IMR-90 (cell line): ENCODE results near the gene TEX2. TPM values are rescaled to one million over a fixed set of nuclear protein-coding genes. Genes with fewer than 3 reads are reported as not detected.

Experiments
- ATAC-seq: fragments of 200-7000 bp; cut with Tn5 transposase; 2 replicates; pipeline ENCODE4 v1.9.1; 2020; ENCODE audit warnings: low read depth, mild to moderate bottlenecking, moderate library complexity
- BruUV-seq: library from RNA; stranded (reverse); fragments of 400-500 nt; replicated peaks from 2 replicates; lab custom pipeline; 2021; lab: Mats Ljungman, UMichigan
- CTCF ChIA-PET: fragments of 300-600 bp; formaldehyde crosslinking; extraction: SDS; loops from one replicate; lab custom pipeline; 2021; ENCODE audit warnings: antibody characterized with exemption; lab: Yijun Ruan, JAX
- POLR2A ChIA-PET: fragments of 300-600 bp; sonication (Branson Sonifier 250); formaldehyde crosslinking; loops from one replicate; lab custom pipeline; 2022; ENCODE audit warnings: antibody characterized with exemption; ENCODE audit not compliant: unreplicated experiment; lab: Charles Lee
- DNase-seq: peaks from one replicate; pipeline ENCODE4 v3.0.0; 2013
- H2AFZ ChIP-seq: replicated peaks from 2 replicates; pipeline ENCODE3; 2013; ENCODE audit warnings: low read length, mild to moderate bottlenecking; ENCODE audit not compliant: poor library complexity
- H2AK5ac ChIP-seq: 2 replicates; pipeline ENCODE4 v1.6.1; 2013; ENCODE audit warnings: low read depth, low read length, inconsistent platforms
- H2AK9ac ChIP-seq: replicated peaks from 2 replicates; pipeline ENCODE3; 2013; ENCODE audit warnings: mild to moderate bottlenecking, low read depth, low read length, moderate library complexity; ENCODE audit not compliant: poor library complexity
- H2BK120ac ChIP-seq: 2 replicates; pipeline ENCODE4 v1.6.1; 2013; ENCODE audit warnings: low read depth, low read length, inconsistent platforms
- H2BK15ac ChIP-seq: 3 replicates; pipeline ENCODE4 v1.6.1; 2013; ENCODE audit warnings: low read depth, low read length, inconsistent platforms
- H2BK20ac ChIP-seq: 2 replicates; pipeline ENCODE4 v1.6.1; 2013; ENCODE audit warnings: low read depth, mild to moderate bottlenecking, inconsistent platforms, low read length, moderate library complexity
- H2BK5ac ChIP-seq: 2 replicates; pipeline ENCODE4 v1.6.1; 2013; ENCODE audit warnings: mild to moderate bottlenecking, low read depth, low read length, inconsistent platforms; ENCODE audit not compliant: poor library complexity, severe bottlenecking
- H3K14ac ChIP-seq: replicated peaks from 2 replicates; pipeline ENCODE4 v1.6.1; 2013; ENCODE audit warnings: low read depth, low read length, inconsistent platforms
- H3K18ac ChIP-seq: 2 replicates; pipeline ENCODE4 v1.6.1; 2013; ENCODE audit warnings: low read depth, low read length, control low read depth
- H3K23ac ChIP-seq: 2 replicates; pipeline ENCODE4 v1.6.1; 2013; ENCODE audit warnings: low read depth, low read length, inconsistent platforms
- H3K27ac ChIP-seq: 2 replicates; pipeline ENCODE4 v1.5.1; 2013; ENCODE audit warnings: mild to moderate bottlenecking, control low read depth, low read length; ENCODE audit not compliant: insufficient read depth
- H3K27me3 ChIP-seq: 2 replicates; pipeline ENCODE4 v1.6.1; 2013; ENCODE audit warnings: low read length; ENCODE audit not compliant: control insufficient read depth, insufficient read depth
- H3K36me3 ChIP-seq: 2 replicates; pipeline ENCODE4 v1.6.1; 2013; ENCODE audit warnings: low read length, mixed read lengths; ENCODE audit not compliant: control insufficient read depth, insufficient read depth
- H3K4ac ChIP-seq: 2 replicates; pipeline ENCODE4 v1.6.1; 2013; ENCODE audit warnings: low read depth, low read length, inconsistent platforms
- H3K4me1 ChIP-seq: 2 replicates; pipeline ENCODE4 v1.6.1; 2013; ENCODE audit warnings: low read length, mixed read lengths; ENCODE audit not compliant: control insufficient read depth, insufficient read depth
- H3K4me2 ChIP-seq: 2 replicates; pipeline ENCODE4 v1.6.1; 2013; ENCODE audit warnings: low read depth, mild to moderate bottlenecking, control low read depth, low read length, moderate library complexity
- H3K4me3 ChIP-seq: 2 replicates; pipeline ENCODE4 v1.5.1; 2013; ENCODE audit warnings: low read depth, mild to moderate bottlenecking, control low read depth, low read length, moderate library complexity; ENCODE audit not compliant: insufficient read depth
- H3K56ac ChIP-seq: 2 replicates; pipeline ENCODE4 v1.6.1; 2013; ENCODE audit warnings: low read length, inconsistent platforms; ENCODE audit not compliant: insufficient read depth; ENCODE audit errors: extremely low read depth
- H3K79me1 ChIP-seq, 2 experiments: 2 replicates each; pipeline ENCODE4 v1.6.1; 2013; ENCODE audit warnings: low read length in 2 of 2, inconsistent platforms in 1 of 2, low read depth in 1 of 2
- H3K9ac ChIP-seq: 2 replicates; pipeline ENCODE4 v1.6.1; 2013; ENCODE audit warnings: low read depth, low read length, control low read depth
- H3K9me1 ChIP-seq: 2 replicates; pipeline ENCODE4 v1.6.1; 2013; ENCODE audit warnings: low read length, inconsistent platforms; ENCODE audit not compliant: insufficient read depth
- H3K9me3 ChIP-seq: 2 replicates; pipeline ENCODE4 v1.6.1; 2013; ENCODE audit warnings: low read length; ENCODE audit not compliant: control insufficient read depth, insufficient read depth
- H4K20me1 ChIP-seq: 2 replicates; pipeline ENCODE4 v1.6.1; 2013; ENCODE audit warnings: low read length, inconsistent platforms; ENCODE audit not compliant: insufficient read depth
- H4K5ac ChIP-seq: 2 replicates; pipeline ENCODE4 v1.6.1; 2013; ENCODE audit warnings: mild to moderate bottlenecking, low read depth, low read length, control low read depth
- H4K8ac ChIP-seq, 2 experiments: 2 replicates each; pipeline ENCODE4 v1.6.1; 2013; ENCODE audit warnings: low read depth in 2 of 2, low read length in 2 of 2, control low read depth in 1 of 2, inconsistent platforms in 1 of 2
- H4K91ac ChIP-seq: 2 replicates; pipeline ENCODE4 v1.6.1; 2013; ENCODE audit warnings: low read depth, low read length, inconsistent platforms; ENCODE audit not compliant: insufficient read depth
- BHLHE40 ChIP-seq: fragments of 150-350 bp; IDR thresholded peaks from 2 replicates; pipeline ENCODE4 v1.6.1; 2016; ENCODE audit warnings: mild to moderate bottlenecking, low read depth, low read length
- CTCF ChIP-seq: conservative IDR thresholded peaks from 2 replicates; pipeline ENCODE4 v1.5.1; 2012; ENCODE audit warnings: mild to moderate bottlenecking, low read depth, low read length, improper control_type of control experiment
- RCOR1 ChIP-seq: IDR thresholded peaks from 2 replicates; pipeline ENCODE4 v1.6.1; 2012; ENCODE audit warnings: mild to moderate bottlenecking, low read length, improper control_type of control experiment; ENCODE audit not compliant: insufficient replicate concordance
- WGBS, 2 experiments: methylation state at CpG; one replicate each; pipeline versions ENCODE4 v1.1.5 to v1.1.7; 2013; ENCODE audit warnings: missing lambda C conversion rate in 2 of 2; ENCODE audit not compliant: insufficient read length in 1 of 2; ENCODE audit errors: extremely low coverage in 2 of 2; 5-methylcytosine and 5-hydroxymethylcytosine counted together
- dilution Hi-C: fragments of 300-500 bp; cut with HindIII; formaldehyde crosslinking; loops from one replicate; pipeline ENCODE4 v1.14.3; 2018; ENCODE audit warnings: low sequenced_read_pairs; ENCODE audit not compliant: unreplicated experiment
- in situ Hi-C: fragments of 300-500 bp; cut with MboI; formaldehyde crosslinking; loops from 3 replicates; pipeline ENCODE4 v1.14.3; 2019; ENCODE audit warnings: low sequenced_read_pairs, inconsistent platforms, mixed read lengths
- intact Hi-C: fragments of 100-400 bp; cut with micrococcal nuclease; formaldehyde crosslinking; loops from 2 replicates; pipeline ENCODE4 v1.10.0; 2022
- polyA plus RNA-seq, 3 experiments: library from polyadenylated mRNA; depleted of rRNA; stranded (reverse); fragments of >200 nt; gene quantifications; 2 replicates each; pipeline ENCODE4 v1.2.3, GENCODE V29; 2012; ENCODE audit warnings: low replicate concordance in 1 of 3
- total RNA-seq: library from RNA; depleted of rRNA; stranded (reverse); fragments of >200 nt; gene quantifications from 2 replicates; pipeline ENCODE4 v1.2.3, GENCODE V29; 2012

The TEX2 gene
- total and polyA plus RNA-seq, 2 of the 4 experiments (the other 2 are of a cell fraction): 18.2 to 21.9 TPM

- H3K79me1 ChIP-seq: peaks cover 36 to 57% of the 10 kb centered on the region in 2 experiments
- no peak overlapping the region; the same call in 2 of the 3 replicates for H2BK15ac ChIP-seq
- H2BK5ac ChIP-seq: no peak overlapping the region
- H2AK5ac ChIP-seq: no peak overlapping the region
- H3K4me1 ChIP-seq: peaks cover 14% of the 10 kb centered on the region
- no peak for ATAC-seq
- no peaks in the 10 kb centered on the region for H3K9me3 ChIP-seq
- DNase-seq: no peak
- TF ChIP-seq CTCF (0 out of 2 replicates have a peak, but pooled peaks have one; percentile 16), RCOR1 (no peak), BHLHE40 (no peak)
- H3K4me3 ChIP-seq: no peak overlapping the region
- BruUV-seq: no TSS peak
- intact Hi-C loops: no loop called here
- no peak overlapping the region for H3K23ac ChIP-seq
- no peak overlapping the region for H3K4me2 ChIP-seq
- no peak overlapping the region for H2BK20ac ChIP-seq
- dilution Hi-C loops: no loop called here
- no peak overlapping the region for H3K9ac ChIP-seq
- H2AFZ ChIP-seq: peak overlapping the region; percentile 33
- H3K27me3 ChIP-seq: no peaks in the 10 kb centered on the region
- H4K20me1 ChIP-seq: peaks cover 13% of the 10 kb centered on the region
- no peak overlapping the region for H4K91ac ChIP-seq
- H3K18ac ChIP-seq: no peak overlapping the region
- no peaks in the 10 kb centered on the region for H3K36me3 ChIP-seq
- H3K27ac ChIP-seq: no peak overlapping the region
- H3K56ac ChIP-seq: no peak overlapping the region
- POLR2A ChIA-PET: interaction anchor here (0.9 kb wide), 1 partner anchor 91 kb away, joined by 3 read pairs; no protein-coding TSS in a partner anchor
- 100% methylated on average over 4 of the region's 9 CpGs; no CpG with 5 or more reads in 1 of the 2 experiments for WGBS, 2 experiments
- H2AK9ac ChIP-seq: no peak overlapping the region
- no peak overlapping the region for H3K4ac ChIP-seq
- no peak overlapping the region for H3K14ac ChIP-seq
- in situ Hi-C loops: no loop called here
- H4K8ac ChIP-seq: no peak overlapping the region
- peaks cover 10% of the 10 kb centered on the region for H3K9me1 ChIP-seq
- CTCF ChIA-PET: interaction anchor here (0.6 to 1.1 kb wide), 4 partner anchors 10 to 209 kb away, joined by 3 to 4 read pairs (median 3); no protein-coding TSS in a partner anchor
- no peak overlapping the region for H4K5ac ChIP-seq
- no peak overlapping the region for H2BK120ac ChIP-seq
Observed at GRCh38 chr17:64236827-64237403, 26.1 kb downstream of the TEX2 start.
